ENCODE data around the gene CDH8. TPM values are rescaled to one million over a fixed set of nuclear protein-coding genes. Genes with fewer than 3 reads are reported as not detected.

CDH8 gene
- total and polyA plus RNA-seq, 2 donors (not counting 1 experiment from before 2014, with no cell fraction given) = not detected

GRCh38 chr16:61730997-61731396, 305.2 kb downstream of the CDH8 start:
- TF ChIP-seq EZH2 (IDR thresholded peaks at IDR 0.05; ENCODE audit: low read length, missing control alignments) (no peak), CTCF (conservative IDR thresholded peaks at IDR 0.05 in 1 of 2, IDR thresholded peaks at IDR 0.05 in 1 of 2; ENCODE audit: low read depth in 1 of 2, low read length in 2 of 2) (no peak)

GRCh38 chr16:61726701-61727100, 309.5 kb downstream of the CDH8 start:
- no peaks in the 10 kb centered on the region for H3K9me3 ChIP-seq (ENCODE audit: control insufficient read depth, insufficient read depth, low read depth, low read length)
- no peaks in the 10 kb centered on the region for H3K36me3 ChIP-seq (ENCODE audit: control insufficient read depth, insufficient read depth, low read length)
- no peak overlapping the region for H2AFZ ChIP-seq (ENCODE audit: low read length)
- H3K27me3 ChIP-seq (ENCODE audit: control insufficient read depth, insufficient read depth, low read length) = no peaks in the 10 kb centered on the region
- no peak overlapping the region for H3K4me2 ChIP-seq (ENCODE audit: extremely low read depth, insufficient read depth, low read length)
- no peak overlapping the region for H3K27ac ChIP-seq (ENCODE audit: insufficient read depth, low read length)
- no peaks in the 10 kb centered on the region for H3K79me2 ChIP-seq (ENCODE audit: control insufficient read depth, insufficient read depth, low read length)
- H3K4me1 ChIP-seq (ENCODE audit: control insufficient read depth, extremely low read depth, insufficient read depth, low read length) = no peaks in the 10 kb centered on the region
- TF ChIP-seq EZH2 (IDR thresholded peaks at IDR 0.05; ENCODE audit: low read length, missing control alignments) (no peak), CTCF (conservative IDR thresholded peaks at IDR 0.05 in 1 of 2, IDR thresholded peaks at IDR 0.05 in 1 of 2; ENCODE audit: low read depth in 1 of 2, low read length in 2 of 2) (no peak)
- DNase-seq (ENCODE audit: low read depth in 2 of 2) = no peak
- H4K20me1 ChIP-seq (ENCODE audit: control insufficient read depth, extremely low read depth, insufficient read depth, low read length) = no peaks in the 10 kb centered on the region
- no peak overlapping the region for H3K4me3 ChIP-seq (replicated peaks in 1 of 4; ENCODE audit: control extremely low read depth in 1 of 4, insufficient read depth in 1 of 4, low read depth in 3 of 4, low read length in 4 of 4)
- H3K9ac ChIP-seq (ENCODE audit: insufficient read depth, low read length) = no peak overlapping the region

More at GRCh38 chr16:61730997-61731396, 305.2 kb downstream of the CDH8 start:
- H2AFZ ChIP-seq (ENCODE audit: low read length) = no peak overlapping the region
- no peaks in the 10 kb centered on the region for H3K79me2 ChIP-seq (ENCODE audit: control insufficient read depth, insufficient read depth, low read length)
- H3K9ac ChIP-seq (ENCODE audit: insufficient read depth, low read length) = no peak overlapping the region
- no peak overlapping the region for H3K4me2 ChIP-seq (ENCODE audit: extremely low read depth, insufficient read depth, low read length)
- no peak overlapping the region for H3K27ac ChIP-seq (ENCODE audit: insufficient read depth, low read length)
- no peaks in the 10 kb centered on the region for H3K4me1 ChIP-seq (ENCODE audit: control insufficient read depth, extremely low read depth, insufficient read depth, low read length)
- H4K20me1 ChIP-seq (ENCODE audit: control insufficient read depth, extremely low read depth, insufficient read depth, low read length) = no peaks in the 10 kb centered on the region
- DNase-seq (ENCODE audit: low read depth in 2 of 2) = no peak
- H3K27me3 ChIP-seq (ENCODE audit: control insufficient read depth, insufficient read depth, low read length) = no peaks in the 10 kb centered on the region
- H3K36me3 ChIP-seq (ENCODE audit: control insufficient read depth, insufficient read depth, low read length) = no peaks in the 10 kb centered on the region
- H3K4me3 ChIP-seq (replicated peaks in 1 of 4; ENCODE audit: control extremely low read depth in 1 of 4, insufficient read depth in 1 of 4, low read depth in 3 of 4, low read length in 4 of 4) = no peak overlapping the region
- H3K9me3 ChIP-seq (ENCODE audit: control insufficient read depth, insufficient read depth, low read depth, low read length) = no peaks in the 10 kb centered on the region

- no peaks in the 10 kb centered on the region for H3K79me2 ChIP-seq (ENCODE audit: control insufficient read depth, insufficient read depth, low read length)
- H3K4me2 ChIP-seq (ENCODE audit: extremely low read depth, insufficient read depth, low read length) = no peak overlapping the region
- no peak overlapping the region for H3K27ac ChIP-seq (ENCODE audit: insufficient read depth, low read length)
- no peak overlapping the region for H3K9ac ChIP-seq (ENCODE audit: insufficient read depth, low read length)
- no peak for TF ChIP-seq EZH2 (IDR thresholded peaks at IDR 0.05; ENCODE audit: low read length, missing control alignments)
- no peak for TF ChIP-seq CTCF (conservative IDR thresholded peaks at IDR 0.05 in 1 of 2, IDR thresholded peaks at IDR 0.05 in 1 of 2; ENCODE audit: low read depth in 1 of 2, low read length in 2 of 2)
- no peaks in the 10 kb centered on the region for H3K27me3 ChIP-seq (ENCODE audit: control insufficient read depth, insufficient read depth, low read length)
- H2AFZ ChIP-seq (ENCODE audit: low read length) = no peak overlapping the region
- H3K9me3 ChIP-seq (ENCODE audit: control insufficient read depth, insufficient read depth, low read depth, low read length) = no peaks in the 10 kb centered on the region
- H3K36me3 ChIP-seq (ENCODE audit: control insufficient read depth, insufficient read depth, low read length) = no peaks in the 10 kb centered on the region
- H3K4me1 ChIP-seq (ENCODE audit: control insufficient read depth, extremely low read depth, insufficient read depth, low read length) = no peaks in the 10 kb centered on the region
- no peak for DNase-seq (ENCODE audit: low read depth in 2 of 2)
- no peaks in the 10 kb centered on the region for H4K20me1 ChIP-seq (ENCODE audit: control insufficient read depth, extremely low read depth, insufficient read depth, low read length)
- H3K4me3 ChIP-seq (replicated peaks in 1 of 4; ENCODE audit: control extremely low read depth in 1 of 4, insufficient read depth in 1 of 4, low read depth in 3 of 4, low read length in 4 of 4) = no peak overlapping the region
Observed at GRCh38 chr16:61726125-61726524, 310.1 kb downstream of the CDH8 start.
